Kidney tubule cell (primary cell): ENCODE results near the gene ATP2A1.
"Not testable (repeated sequence)": the region's sequence is repeated elsewhere in the genome, so short reads cannot be mapped to it uniquely, and the experiment has no call there.

Experiments
- DNase-seq: peaks from one replicate; pipeline ENCODE4 v3.0.0-alpha.2; 2018; ENCODE audit warnings: low spot score

ATP2A1 gene

GRCh38 chr16:28859326-28859725 is 19.0 kb upstream of the ATP2A1 start:
- DNase-seq: no peak

GRCh38 chr16:28863929-28864793 is 14.1 kb upstream of the ATP2A1 start:
- peak; percentile 20 for DNase-seq

GRCh38 chr16:28865001-28865688 is 13.1 kb upstream of the ATP2A1 start:
- no peak for DNase-seq

- no peak for DNase-seq
These were observed 12.4 kb upstream of the ATP2A1 start for GRCh38 chr16:28865722-28866453.

- no peak for DNase-seq
These were observed 11.9 kb upstream of the ATP2A1 start for GRCh38 chr16:28866454-28866804.

GRCh38 chr16:28867241-28867640 is 11.0 kb upstream of the ATP2A1 start:
- no peak for DNase-seq

GRCh38 chr16:28867646-28868045 is 10.6 kb upstream of the ATP2A1 start:
- not testable (repeated sequence) for DNase-seq

- no peak for DNase-seq
These were observed 9.1 kb upstream of the ATP2A1 start for GRCh38 chr16:28869201-28869600.

GRCh38 chr16:28872952-28873351 is 5.3 kb upstream of the ATP2A1 start:
- no peak for DNase-seq

- DNase-seq: no peak
These were observed 4.6 kb upstream of the ATP2A1 start for GRCh38 chr16:28873543-28874201.

- DNase-seq: no peak
These were observed 3.9 kb upstream of the ATP2A1 start for GRCh38 chr16:28874406-28874805.

GRCh38 chr16:28875134-28876018 is 2.9 kb upstream of the ATP2A1 start:
- DNase-seq: no peak

GRCh38 chr16:28876019-28876659 is 2.1 kb upstream of the ATP2A1 start:
- DNase-seq: no peak

- DNase-seq: no peak
These were observed 1.2 kb upstream of the ATP2A1 start for GRCh38 chr16:28876973-28877654.

- DNase-seq: no peak
These were observed 660 bp upstream of the ATP2A1 start for GRCh38 chr16:28877655-28878000.

- no peak for DNase-seq
These were observed 1.1 kb downstream of the ATP2A1 start for GRCh38 chr16:28879261-28879840.

GRCh38 chr16:28879841-28880588 is 1.7 kb downstream of the ATP2A1 start:
- peak; percentile 85 for DNase-seq

- no peak for DNase-seq
These were observed 2.3 kb downstream of the ATP2A1 start for GRCh38 chr16:28880589-28880915.

- DNase-seq: no peak
These were observed 2.7 kb downstream of the ATP2A1 start for GRCh38 chr16:28880955-28881354.
